Left lung (tissue), 10 donors: ENCODE results near the gene CES5A. TPM values are rescaled to one million over a fixed set of nuclear protein-coding genes. Genes with fewer than 3 reads are reported as not detected.

Source experiments
- ATAC-seq: fragments of 200-7000 bp; cut with Tn5 transposase; one replicate; pipeline ENCODE4 v1.9.1; 2020; ENCODE audit warnings: moderate library complexity
- DNase-seq, 4 donors: peaks; one replicate each; pipeline ENCODE4 v3.0.0-alpha.2; 2013 to 2020
- H3K27ac ChIP-seq, 2 donors: fragments of 200-600 bp; sonication (generic) in 1 of 2; one replicate each; pipeline versions ENCODE4 v1.5.0 to v1.8.0; 2020 to 2021
- H3K27me3 ChIP-seq, 2 donors: fragments of 200-600 bp; sonication (generic) in 1 of 2; one replicate each; pipeline versions ENCODE4 v1.5.0 to v1.8.0; 2020 to 2021
- H3K36me3 ChIP-seq, 2 donors: fragments of 200-600 bp; sonication (generic) in 1 of 2; one replicate each; pipeline versions ENCODE4 v1.5.0 to v1.8.0; 2020 to 2021
- H3K4me1 ChIP-seq, 2 donors: fragments of 200-600 bp; one replicate each; pipeline ENCODE4 v1.8.0; 2021
- H3K4me3 ChIP-seq, 2 donors: fragments of 200-600 bp; sonication (generic) in 1 of 2; one replicate each; pipeline versions ENCODE4 v1.5.0 to v1.8.0; 2020 to 2021; ENCODE audit warnings: mild to moderate bottlenecking in 1 of 2
- H3K9me3 ChIP-seq, 2 donors: fragments of 200-600 bp; sonication (generic) in 1 of 2; one replicate each; pipeline versions ENCODE4 v1.5.0 to v1.8.0; 2020 to 2021
- CTCF ChIP-seq, 2 donors: fragments of 200-600 bp; sonication (generic) in 1 of 2; IDR thresholded peaks; one replicate each; pipeline versions ENCODE4 v1.5.0 to v1.8.0; 2021; ENCODE audit warnings: antibody characterized with exemption in 2 of 2
- intact Hi-C, 2 donors: fragments of 100-400 bp; cut with DNase I; formaldehyde crosslinking; loops; one replicate each; pipeline versions ENCODE4 v1.11.2 to v1.14.2; 2022
- polyA plus RNA-seq, 6 donors: library from polyadenylated mRNA; unstranded; fragments of 120-200 nt; gene quantifications; one replicate each; pipeline ENCODE4 v1.2.1, GENCODE V29; 2013; ENCODE audit not compliant: insufficient read length in 6 of 6
- total RNA-seq, 2 donors: library from RNA; stranded (reverse); fragmentation: NEBNext Ultra II Directional; extraction: Animal tissue kit (Norgen Biotek cat#: 25700); gene quantifications; one replicate each; pipeline ENCODE4 v1.2.1, GENCODE V29; 2021
- donor health status: DM: no; HTN: yes; CAD: no.
- donor health status: DM: no; HTN: no; CAD: no.

Gene CES5A
- total and polyA plus RNA-seq, 8 donors, result 0.20 TPM; not detected in 7

- Histone ChIP-seq H3K4me3 (no peak overlapping the region), H3K27ac (no peak overlapping the region), H3K36me3 (no peaks in the 10 kb centered on the region), H3K27me3 (no peaks in the 10 kb centered on the region), H3K4me1 (no peaks in the 10 kb centered on the region), H3K9me3 (peaks cover 0 to 36% of the 10 kb centered on the region in 2 donors)
- no peak for DNase-seq
- no peak for ATAC-seq
- intact Hi-C loops, result no loop called here
- TF ChIP-seq CTCF (IDR thresholded peaks at IDR 0.05), result no peak
Measured at GRCh38 chr16:55888546-55888945, 13.4 kb upstream of the CES5A start.

GRCh38 chr16:55876854-55877253, 1.7 kb upstream of the CES5A start:
- Histone ChIP-seq H3K9me3 (no peaks in the 10 kb centered on the region), H3K27me3 (no peaks in the 10 kb centered on the region), H3K4me3 (no peak overlapping the region), H3K27ac (no peak overlapping the region), H3K36me3 (no peaks in the 10 kb centered on the region), H3K4me1 (no peaks in the 10 kb centered on the region)
- no peak for TF ChIP-seq CTCF (IDR thresholded peaks at IDR 0.05)
- ATAC-seq (peak; percentile 23), DNase-seq (no peak)
- intact Hi-C loops, result no loop called here

GRCh38 chr16:55873122-55873521, 2.1 kb downstream of the CES5A start:
- no peak for ATAC-seq
- DNase-seq, result no peak
- Histone ChIP-seq H3K27ac (no peak overlapping the region), H3K36me3 (no peaks in the 10 kb centered on the region), H3K4me1 (no peaks in the 10 kb centered on the region), H3K9me3 (no peaks in the 10 kb centered on the region), H3K4me3 (no peak overlapping the region), H3K27me3 (no peaks in the 10 kb centered on the region)
- no peak for TF ChIP-seq CTCF (IDR thresholded peaks at IDR 0.05)
- intact Hi-C loops, result no loop called here

GRCh38 chr16:55872130-55872529, 3.0 kb downstream of the CES5A start:
- Histone ChIP-seq H3K4me1 (no peaks in the 10 kb centered on the region), H3K27me3 (no peaks in the 10 kb centered on the region), H3K27ac (no peak overlapping the region), H3K9me3 (no peaks in the 10 kb centered on the region), H3K36me3 (no peaks in the 10 kb centered on the region), H3K4me3 (no peak overlapping the region)
- ATAC-seq, result no peak
- DNase-seq, result no peak
- TF ChIP-seq CTCF (IDR thresholded peaks at IDR 0.05), result no peak
- intact Hi-C loops, result no loop called here

- intact Hi-C loops, result no loop called here
- Histone ChIP-seq H3K9me3 (no peaks in the 10 kb centered on the region), H3K27ac (no peak overlapping the region), H3K27me3 (no peaks in the 10 kb centered on the region), H3K4me1 (no peaks in the 10 kb centered on the region), H3K4me3 (no peak overlapping the region), H3K36me3 (no peaks in the 10 kb centered on the region)
- no peak for TF ChIP-seq CTCF (IDR thresholded peaks at IDR 0.05)
- ATAC-seq, result no peak
- no peak for DNase-seq
Measured at GRCh38 chr16:55871411-55872038, 3.6 kb downstream of the CES5A start.
